ENCODE data around the gene PPFIA2.

- TF ChIP-seq CTCF (IDR thresholded peaks at IDR 0.05) = no peak
- no peak for TF ChIP-seq POLR2AphosphoS5 (IDR thresholded peaks at IDR 0.05; ENCODE audit: low read depth, low read length)
- no peak for TF ChIP-seq REST (IDR thresholded peaks at IDR 0.05; ENCODE audit: insufficient read depth in 1 of 2, low read depth in 2 of 2, low read length in 1 of 2)
Measured at GRCh38 chr12:81274637-81275529, 484.3 kb downstream of the PPFIA2 start.

Data from Panc1 (cell line).